ENCODE results near the gene PORCN. TPM values are rescaled to one million over a fixed set of nuclear protein-coding genes. Genes with fewer than 3 reads are reported as not detected.
"Not testable (repeated sequence)": the region's sequence is repeated elsewhere in the genome, so short reads cannot be mapped to it uniquely, and the experiment has no call there.

The PORCN gene
- total RNA-seq, 1 donor from 2014 or later: 13.6 TPM

- Histone ChIP-seq H3K27ac (replicated peaks) (peak overlapping the region; percentile 91), H3K4me3 (peak overlapping the region; percentile 79), H3K4me1 (peaks cover 11% of the 10 kb centered on the region), H3K27me3 (ENCODE audit: low read depth) (no peaks in the 10 kb centered on the region), H3K9me3 (replicated peaks) (no peaks in the 10 kb centered on the region), H3K36me3 (peaks cover 19% of the 10 kb centered on the region)
- intact Hi-C loops (cut with micrococcal nuclease): no loop called here
- no peak for DNase-seq
- no peak for TF ChIP-seq CTCF (IDR thresholded peaks at IDR 0.05; ENCODE audit: borderline replicate concordance)
Measured at GRCh38 chrX:48540480-48540879, 31.7 kb downstream of the PORCN start.

- Histone ChIP-seq H3K4me3 (no peak overlapping the region), H3K4me1 (peaks cover 11% of the 10 kb centered on the region), H3K27me3 (ENCODE audit: low read depth) (no peaks in the 10 kb centered on the region), H3K27ac (replicated peaks) (no peak overlapping the region), H3K36me3 (peaks cover 23% of the 10 kb centered on the region), H3K9me3 (replicated peaks) (no peaks in the 10 kb centered on the region)
- DNase-seq: no peak
- TF ChIP-seq CTCF (IDR thresholded peaks at IDR 0.05; ENCODE audit: borderline replicate concordance): no peak
- intact Hi-C loops (cut with micrococcal nuclease): no loop called here
Measured at GRCh38 chrX:48541140-48541814, 32.5 kb downstream of the PORCN start.

- DNase-seq: no peak
- H3K27me3 ChIP-seq (ENCODE audit: low read depth): no peaks in the 10 kb centered on the region
- no peak overlapping the region for H3K27ac ChIP-seq (replicated peaks)
- H3K4me3 ChIP-seq: no peak overlapping the region
- no peaks in the 10 kb centered on the region for H3K9me3 ChIP-seq (replicated peaks)
- peaks cover 6% of the 10 kb centered on the region for H3K4me1 ChIP-seq
- TF ChIP-seq CTCF (IDR thresholded peaks at IDR 0.05; ENCODE audit: borderline replicate concordance): no peak
- peaks cover 32% of the 10 kb centered on the region for H3K36me3 ChIP-seq
- intact Hi-C loops (cut with micrococcal nuclease): no loop called here
Measured at GRCh38 chrX:48548871-48549270, 40.1 kb downstream of the PORCN start.

- DNase-seq; H3K27me3 ChIP-seq (ENCODE audit: low read depth); intact Hi-C loops (cut with micrococcal nuclease); H3K4me3 ChIP-seq; H3K9me3 ChIP-seq (replicated peaks): not testable (repeated sequence)
- H3K36me3 ChIP-seq: peaks cover 20% of the 10 kb centered on the region
- H3K27ac ChIP-seq (replicated peaks): peak overlapping the region; percentile 73
- H3K4me1 ChIP-seq: peaks cover 11% of the 10 kb centered on the region
Measured at GRCh38 chrX:48555731-48556325, 47.0 kb downstream of the PORCN start.

- no peak for DNase-seq
- no peaks in the 10 kb centered on the region for H3K9me3 ChIP-seq (replicated peaks)
- H3K27me3 ChIP-seq (ENCODE audit: low read depth): no peaks in the 10 kb centered on the region
- no peak overlapping the region for H3K4me3 ChIP-seq
- H3K27ac ChIP-seq (replicated peaks): peak overlapping the region; percentile 50
- intact Hi-C loops (cut with micrococcal nuclease): no loop called here
- no peak for TF ChIP-seq CTCF (IDR thresholded peaks at IDR 0.05; ENCODE audit: borderline replicate concordance)
- H3K4me1 ChIP-seq: peaks cover 6% of the 10 kb centered on the region
- H3K36me3 ChIP-seq: peaks cover 21% of the 10 kb centered on the region
Measured at GRCh38 chrX:48558271-48558670, 49.5 kb downstream of the PORCN start.

- intact Hi-C loops (cut with micrococcal nuclease): no loop called here
- TF ChIP-seq CTCF (IDR thresholded peaks at IDR 0.05; ENCODE audit: borderline replicate concordance): no peak
- peaks cover 12% of the 10 kb centered on the region for H3K4me1 ChIP-seq
- no peak overlapping the region for H3K27ac ChIP-seq (replicated peaks)
- no peaks in the 10 kb centered on the region for H3K9me3 ChIP-seq (replicated peaks)
- peaks cover 21% of the 10 kb centered on the region for H3K36me3 ChIP-seq
- H3K27me3 ChIP-seq (ENCODE audit: low read depth): no peaks in the 10 kb centered on the region
- H3K4me3 ChIP-seq: no peak overlapping the region
- no peak for DNase-seq
Measured at GRCh38 chrX:48559636-48560035, 50.8 kb downstream of the PORCN start.

All from left ventricle myocardium inferior (tissue), 1 donor.